Stimulated activated CD8-positive, alpha-beta memory T cell treated with anti-CD3 and anti-CD28 coated beads, Interleukin-15, amount 100 ng/mL, for 1 hour (primary cell): Measurements from ENCODE around the gene ATP8B1.

Source experiments
- DNase-seq: peaks from one replicate; pipeline ENCODE4 v3.0.0-alpha.2; 2020; ENCODE audit warnings: low read depth

The ATP8B1 gene

DNA sequence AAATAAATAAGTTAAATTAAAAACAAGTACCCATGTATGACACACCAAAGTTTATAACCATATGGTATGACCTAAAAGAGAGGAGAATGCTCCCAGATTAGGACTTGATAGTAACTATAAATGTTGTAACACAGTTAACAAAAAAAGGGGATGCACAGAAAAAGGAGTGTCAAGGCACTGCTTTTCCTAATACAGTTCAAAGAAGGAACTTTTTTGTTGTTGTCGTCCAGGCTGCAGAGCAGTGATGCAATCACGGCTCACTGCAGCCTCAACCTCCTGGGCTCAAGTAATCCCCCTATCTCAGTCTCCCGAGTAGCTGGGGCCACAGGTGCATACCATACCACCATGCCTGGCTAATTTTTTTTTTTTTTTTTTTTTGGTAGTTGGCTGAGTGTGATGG, 184.2 kb downstream of the ATP8B1 start:
- no peak for DNase-seq

DNA sequence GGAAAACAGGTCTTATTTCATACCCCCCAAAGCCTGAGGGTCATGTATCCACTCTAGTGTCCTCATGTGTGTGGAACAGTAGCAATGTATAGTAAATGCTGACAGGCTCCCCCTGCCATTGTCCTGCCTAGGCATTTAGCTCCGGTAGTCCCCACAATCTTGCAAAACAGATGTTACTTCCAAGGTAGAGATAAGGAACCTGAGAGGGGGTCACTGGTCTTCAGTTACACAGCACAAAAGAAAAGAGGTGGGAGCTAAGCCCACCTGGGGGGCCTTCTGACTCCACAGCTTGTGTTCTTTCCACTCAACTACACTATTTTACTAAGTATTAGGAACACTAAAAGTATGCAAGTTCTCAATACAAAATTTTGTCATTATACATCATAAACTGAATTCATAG, 199.2 kb downstream of the ATP8B1 start:
- DNase-seq = no peak
